ENCODE data around the gene ABCD1. TPM values are rescaled to one million over a fixed set of nuclear protein-coding genes. Genes with fewer than 3 reads are reported as not detected.
"Not testable (repeated sequence)": the region's sequence is repeated elsewhere in the genome, so short reads cannot be mapped to it uniquely, and the experiment has no call there.

The ABCD1 gene
- total RNA-seq, 1 donor from 2014 or later = 18.3 TPM

GRCh38 chrX:153692611-153693156 lies 32.0 kb upstream of the ABCD1 start:
- Mint-ChIP-seq H3K36me3 (peaks cover 6% of the 10 kb centered on the region), H3K4me3 (no peak overlapping the region), H3K9me3 (peaks cover 5% of the 10 kb centered on the region), H3K27ac (no peak overlapping the region), H3K27me3 (ENCODE audit: low read depth) (no peaks in the 10 kb centered on the region), H3K4me1 (peaks cover 4% of the 10 kb centered on the region)
- no peak for TF ChIP-seq CTCF (IDR thresholded peaks at IDR 0.05; ENCODE audit: unreplicated experiment)
- DNase-seq (ENCODE audit: low spot score in 2 of 2, unreplicated experiment in 2 of 2) = no peak

GRCh38 chrX:153693216-153694086 lies 31.2 kb upstream of the ABCD1 start:
- Mint-ChIP-seq H3K4me1 (peaks cover 4% of the 10 kb centered on the region), H3K27me3 (ENCODE audit: low read depth) (no peaks in the 10 kb centered on the region), H3K9me3 (peaks cover 7% of the 10 kb centered on the region), H3K27ac (no peak overlapping the region), H3K36me3 (peaks cover 6% of the 10 kb centered on the region), H3K4me3 (no peak overlapping the region)
- TF ChIP-seq CTCF (IDR thresholded peaks at IDR 0.05; ENCODE audit: unreplicated experiment) = no peak
- no peak for DNase-seq (ENCODE audit: low spot score in 2 of 2, unreplicated experiment in 2 of 2)

- H3K4me1 Mint-ChIP-seq; DNase-seq (ENCODE audit: low spot score in 2 of 2, unreplicated experiment in 2 of 2); H3K9me3 Mint-ChIP-seq; H3K27me3 Mint-ChIP-seq (ENCODE audit: low read depth); H3K27ac Mint-ChIP-seq; H3K36me3 Mint-ChIP-seq; H3K4me3 Mint-ChIP-seq: not testable (repeated sequence)
These were observed 30.4 kb upstream of the ABCD1 start for GRCh38 chrX:153694256-153694655.

- peaks cover 10% of the 10 kb centered on the region for H3K36me3 Mint-ChIP-seq
- H3K9me3 Mint-ChIP-seq = peaks cover 7% of the 10 kb centered on the region
- TF ChIP-seq CTCF (IDR thresholded peaks at IDR 0.05; ENCODE audit: unreplicated experiment) = no peak
- DNase-seq (ENCODE audit: low spot score in 2 of 2, unreplicated experiment in 2 of 2) = no peak
- H3K27me3 Mint-ChIP-seq (ENCODE audit: low read depth) = no peaks in the 10 kb centered on the region
- H3K4me1 Mint-ChIP-seq = peaks cover 4% of the 10 kb centered on the region
- H3K27ac Mint-ChIP-seq = no peak overlapping the region
- H3K4me3 Mint-ChIP-seq = no peak overlapping the region
These were observed 29.9 kb upstream of the ABCD1 start for GRCh38 chrX:153694687-153695270.

GRCh38 chrX:153696100-153696499 lies 28.6 kb upstream of the ABCD1 start:
- no peak for DNase-seq (ENCODE audit: low spot score in 2 of 2, unreplicated experiment in 2 of 2)
- no peak overlapping the region for H3K4me3 Mint-ChIP-seq
- no peak for TF ChIP-seq CTCF (IDR thresholded peaks at IDR 0.05; ENCODE audit: unreplicated experiment)
- H3K36me3 Mint-ChIP-seq = peaks cover 10% of the 10 kb centered on the region
- peaks cover 7% of the 10 kb centered on the region for H3K9me3 Mint-ChIP-seq
- H3K27ac Mint-ChIP-seq = no peak overlapping the region
- H3K27me3 Mint-ChIP-seq (ENCODE audit: low read depth) = no peaks in the 10 kb centered on the region
- H3K4me1 Mint-ChIP-seq = peaks cover 2% of the 10 kb centered on the region

GRCh38 chrX:153696538-153696937 lies 28.1 kb upstream of the ABCD1 start:
- not testable (repeated sequence) for H3K4me3 Mint-ChIP-seq; H3K4me1 Mint-ChIP-seq; H3K9me3 Mint-ChIP-seq; H3K36me3 Mint-ChIP-seq; H3K27ac Mint-ChIP-seq; H3K27me3 Mint-ChIP-seq (ENCODE audit: low read depth); DNase-seq (ENCODE audit: low spot score in 2 of 2, unreplicated experiment in 2 of 2)

- not testable (repeated sequence) for H3K9me3 Mint-ChIP-seq; H3K27me3 Mint-ChIP-seq (ENCODE audit: low read depth); H3K4me1 Mint-ChIP-seq; H3K27ac Mint-ChIP-seq; DNase-seq (ENCODE audit: low spot score in 2 of 2, unreplicated experiment in 2 of 2); H3K4me3 Mint-ChIP-seq; H3K36me3 Mint-ChIP-seq
These were observed 27.5 kb upstream of the ABCD1 start for GRCh38 chrX:153696986-153697722.

All from mesothelial cell of epicardium (in vitro differentiated cells).